Measurements from ENCODE around the gene B4GALNT2. TPM values are rescaled to one million over a fixed set of nuclear protein-coding genes. Genes with fewer than 3 reads are reported as not detected.

B4GALNT2 gene
- total and polyA plus RNA-seq, 2 donors (not counting 1 experiment from before 2014, with no cell fraction given), result 0.12 TPM; not detected in 1

GRCh38 chr17:49210158-49211029 lies 77.8 kb downstream of the B4GALNT2 start, which contains the start of the genes ABI3 and GNGT2:
ABI3 (plus strand) TSS chr17:49210707; CDS start chr17:49210725, 18 bp downstream.
GNGT2 (minus strand) TSS chr17:49210574; CDS start chr17:49207422, 3,152 bp downstream.
- TF ChIP-seq EZH2 (IDR thresholded peaks at IDR 0.05; ENCODE audit: borderline replicate concordance, insufficient read depth, low read depth, low read length, poor library complexity, severe bottlenecking) (no peak), CTCF (IDR thresholded peaks at IDR 0.05) (no peak)
- H3K9me3 ChIP-seq (ENCODE audit: control extremely low read depth in 1 of 3, control insufficient read depth in 2 of 3, insufficient read depth in 1 of 3, low read length in 2 of 3), result no peaks in the 10 kb centered on the region
- H3K27ac ChIP-seq (ENCODE audit: low read length in 2 of 2), result peak within 1 kb of the TSS; percentile 51 to 82
- H2AFZ ChIP-seq (ENCODE audit: insufficient read depth, low read depth, low read length, poor library complexity, severe bottlenecking), result peak within 1 kb of the TSS; percentile 73
- peaks cover 61% of the 10 kb centered on the region for H3K4me1 Mint-ChIP-seq
- POLR2A ChIA-PET, result interaction anchor here (0.6 to 1.4 kb wide), 5 partner anchors 13 to 44 kb away, joined by 3 to 8 read pairs (median 4); no protein-coding TSS in a partner anchor
- H3K4me1 ChIP-seq (ENCODE audit: control insufficient read depth in 2 of 2, insufficient read depth in 2 of 2, low read length in 2 of 2), result peaks cover 61 to 71% of the 10 kb centered on the region in 2 donors
- CTCF ChIA-PET, result interaction anchor here (1.3 to 11.9 kb wide), 5 partner anchors 12 to 30 kb away, joined by 4 to 140 read pairs (median 12); partner anchors contain the start of gene PHOSPHO1
- intact Hi-C loops (cut with micrococcal nuclease), result loop anchor here (1.0 kb wide), 3 partner anchors 8 to 18 kb away; no protein-coding TSS in a partner anchor
- peaks cover 10% of the 10 kb centered on the region for H4K20me1 ChIP-seq (ENCODE audit: control insufficient read depth, insufficient read depth, low read length, poor library complexity, severe bottlenecking)
- H3K9me3 Mint-ChIP-seq (ENCODE audit: insufficient read depth), result no peaks in the 10 kb centered on the region
- peak within 1 kb of the TSS; percentile 89 for H3K27ac Mint-ChIP-seq
- H3K79me2 ChIP-seq (ENCODE audit: control insufficient read depth, insufficient read depth, low read length), result peaks cover 74% of the 10 kb centered on the region
- H3K4me3 ChIP-seq (ENCODE audit: control extremely low read depth in 1 of 5, extremely low read depth in 1 of 5, insufficient read depth in 1 of 5, low read depth in 2 of 5, low read length in 4 of 5), result peak within 1 kb of the TSS; percentile 31 to 68 (median 60)
- H3K4me3 Mint-ChIP-seq, result peak within 1 kb of the TSS; percentile 85
- peak within 1 kb of the TSS; percentile 68 for H3K9ac ChIP-seq (ENCODE audit: low read length)
- ATAC-seq (ENCODE audit: low read depth) (peak; percentile 92), DNase-seq (peak; percentile 86)
- peak within 1 kb of the TSS; percentile 88 for H3K4me2 ChIP-seq (replicated peaks; ENCODE audit: low read depth, low read length, poor library complexity, severe bottlenecking)
- peaks cover 0 to 3% of the 10 kb centered on the region in 2 experiments for H3K36me3 ChIP-seq (replicated peaks in 1 of 2; ENCODE audit: control extremely low read depth in 1 of 2, control insufficient read depth in 1 of 2, extremely low read depth in 1 of 2, insufficient read depth in 2 of 2, low read length in 1 of 2)
- H3K27me3 Mint-ChIP-seq, result no peaks in the 10 kb centered on the region
- 12% methylated on average over 19 of the region's 22 CpGs for WGBS (ENCODE audit: insufficient coverage)
- H3K27me3 ChIP-seq (replicated peaks in 1 of 4; ENCODE audit: control extremely low read depth in 1 of 4, control insufficient read depth in 3 of 4, insufficient read depth in 4 of 4, low read length in 3 of 4), result no peaks in the 10 kb centered on the region
